TTC549 (cell line): ENCODE results near the gene ACER3.
"Not testable (repeated sequence)": the region's sequence is repeated elsewhere in the genome, so short reads cannot be mapped to it uniquely, and the experiment has no call there.

Experiments used
- FAIRE-seq: peaks from 2 replicates; lab custom pipeline; 2012; peaks lifted over from hg19 to GRCh38; lab: Jason Lieb, UNC

Gene ACER3

GRCh38 chr11:76995081-76995576, 134.4 kb downstream of the ACER3 start:
- no peak for FAIRE-seq

GRCh38 chr11:76997512-76997911, 136.8 kb downstream of the ACER3 start:
- no peak for FAIRE-seq

GRCh38 chr11:76999597-76999996, 138.9 kb downstream of the ACER3 start:
- FAIRE-seq, result no peak

DNA sequence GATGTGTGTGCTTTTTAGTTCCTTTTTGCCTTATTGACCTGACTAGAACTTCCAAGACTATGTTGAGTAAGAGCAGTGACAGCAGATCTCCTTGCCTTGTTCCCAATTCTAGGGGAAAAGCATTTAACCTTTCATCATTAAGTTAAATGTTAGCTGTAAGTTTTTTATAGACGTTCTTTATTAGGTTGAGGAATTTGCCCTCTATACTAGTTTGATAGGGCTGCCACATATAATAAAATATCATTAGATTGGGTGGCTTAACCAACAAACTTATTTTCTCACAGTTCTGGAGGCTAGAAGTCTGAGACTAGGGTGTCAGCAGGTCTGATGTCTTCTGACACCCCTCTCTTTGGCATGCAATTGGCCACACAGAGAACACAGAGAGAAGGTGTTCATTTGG, 140.9 kb downstream of the ACER3 start:
- no peak for FAIRE-seq

DNA sequence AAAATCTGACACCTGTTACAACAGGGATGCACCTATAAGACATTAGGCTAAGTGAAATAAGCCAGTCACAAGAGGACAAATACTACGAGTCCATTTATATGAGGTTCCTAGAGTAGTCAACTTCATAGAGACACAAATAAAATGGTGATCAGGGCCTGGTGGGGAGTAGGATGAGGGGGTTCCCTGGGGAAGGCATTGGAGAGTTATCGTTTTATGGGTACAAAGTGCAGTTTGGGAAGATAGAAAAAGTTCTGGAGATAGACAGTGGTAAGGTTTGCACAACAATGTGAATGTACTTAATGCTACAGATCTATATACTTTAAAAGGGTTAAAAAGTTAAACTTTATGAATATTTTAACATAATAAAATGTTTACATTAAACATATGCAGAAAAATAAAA, 142.1 kb downstream of the ACER3 start:
- FAIRE-seq, result no peak

DNA sequence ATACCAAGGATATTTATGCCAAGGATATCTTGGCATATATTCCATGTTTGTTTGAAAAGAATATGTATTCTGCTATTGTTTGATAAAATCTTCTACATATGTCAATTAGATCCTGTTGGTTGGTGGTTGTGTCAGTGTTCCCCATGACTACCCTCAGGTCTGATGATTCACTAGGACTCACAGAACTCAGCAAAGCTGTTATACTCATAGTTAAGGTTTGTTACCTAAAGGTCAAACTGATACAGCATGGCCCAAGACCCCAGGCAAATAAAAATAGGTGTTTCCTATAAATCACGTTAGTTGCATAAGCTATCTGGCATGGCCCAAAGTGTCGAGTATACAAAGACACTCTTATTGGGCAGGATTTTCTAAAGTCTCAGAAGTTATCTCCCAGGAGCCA, 143.2 kb downstream of the ACER3 start:
- no peak for FAIRE-seq

DNA sequence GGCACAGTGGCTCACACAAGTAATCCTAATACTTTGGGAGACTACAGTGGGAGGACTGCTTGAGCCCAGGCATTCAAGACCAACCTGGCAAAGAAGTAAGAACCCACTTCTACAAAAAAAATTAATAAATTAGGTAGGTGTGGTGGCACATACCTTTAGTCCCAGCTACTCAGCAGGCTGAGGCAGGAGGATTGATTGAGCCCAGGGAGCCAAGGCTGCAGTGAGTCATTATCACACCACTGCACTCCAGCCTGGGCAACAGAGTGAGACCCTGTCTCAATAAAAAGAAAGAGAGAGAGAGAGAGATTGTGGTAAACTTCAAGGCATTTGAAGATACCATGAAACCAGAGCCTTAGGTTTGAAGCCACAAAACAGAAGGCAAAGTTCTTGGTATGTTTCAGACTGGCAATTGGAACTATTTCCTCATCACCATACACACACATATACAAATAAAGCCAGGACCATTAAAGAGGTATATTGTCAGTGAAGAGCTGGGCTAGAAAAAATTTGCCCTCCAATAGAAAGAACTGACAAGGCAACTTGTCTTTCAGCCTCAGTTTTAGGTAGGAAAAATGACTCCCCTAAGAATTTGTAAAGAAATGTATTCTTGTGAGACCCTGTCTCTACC, 148.9 kb downstream of the ACER3 start:
- no peak for FAIRE-seq

GRCh38 chr11:77014669-77015068, 154.0 kb downstream of the ACER3 start:
- no peak for FAIRE-seq

- not testable (repeated sequence) for FAIRE-seq
These were observed 157.7 kb downstream of the ACER3 start for GRCh38 chr11:77018396-77018924.

DNA sequence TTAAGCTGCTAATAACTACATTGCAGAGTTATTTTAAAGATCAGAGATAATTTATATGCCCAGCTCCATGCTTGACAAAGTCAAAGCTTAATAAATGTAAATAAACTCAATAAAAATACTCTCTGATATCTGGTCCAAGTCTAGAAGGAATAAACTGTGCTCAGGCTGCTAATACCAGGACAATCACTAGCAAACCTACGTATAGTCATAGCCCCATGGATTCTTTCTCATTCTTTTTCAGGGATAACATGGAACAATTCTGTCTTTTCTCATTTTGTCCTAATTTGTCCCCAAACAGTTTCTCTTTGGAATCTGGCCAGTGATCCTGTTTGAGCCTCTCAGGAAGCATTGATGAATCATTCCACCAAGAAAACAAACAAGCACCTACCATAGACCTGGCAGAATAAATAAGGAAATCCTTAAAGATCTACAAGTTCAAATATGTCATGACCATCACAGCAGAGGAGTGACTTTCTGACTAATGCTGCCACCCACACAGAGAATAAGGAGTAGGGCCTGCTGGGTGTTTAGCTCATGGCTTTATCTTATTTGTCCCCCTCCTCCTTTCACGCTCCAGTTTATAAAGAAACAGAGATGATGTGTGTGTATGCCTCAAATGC, 159.4 kb downstream of the ACER3 start:
- FAIRE-seq, result no peak

- no peak for FAIRE-seq
These were observed 160.0 kb downstream of the ACER3 start for GRCh38 chr11:77020734-77021133.

DNA sequence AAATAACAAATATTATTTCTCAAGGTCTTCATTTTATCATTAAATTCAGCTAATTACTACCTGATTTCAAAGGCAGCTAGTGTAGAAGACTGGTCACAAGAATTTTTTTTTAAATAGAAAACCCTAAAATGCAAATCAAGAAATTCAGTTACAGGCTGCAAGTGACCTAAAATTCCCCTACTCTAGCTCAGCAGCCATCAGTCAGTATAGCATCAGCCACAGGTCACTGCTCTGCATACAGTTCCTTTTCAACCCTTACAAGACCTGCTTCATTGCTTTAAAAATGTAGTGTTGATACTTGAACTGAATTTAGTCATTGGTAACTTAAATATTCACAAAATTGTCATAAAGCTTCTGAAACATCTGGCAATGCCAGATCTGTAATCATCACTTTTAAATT, 164.0 kb downstream of the ACER3 start:
- no peak for FAIRE-seq

- no peak for FAIRE-seq
These were observed 165.5 kb downstream of the ACER3 start for GRCh38 chr11:77026221-77026620.

- no peak for FAIRE-seq
These were observed 166.0 kb downstream of the ACER3 start for GRCh38 chr11:77026743-77027142.

- FAIRE-seq, result no peak
These were observed 166.6 kb downstream of the ACER3 start for GRCh38 chr11:77027275-77027674.

DNA sequence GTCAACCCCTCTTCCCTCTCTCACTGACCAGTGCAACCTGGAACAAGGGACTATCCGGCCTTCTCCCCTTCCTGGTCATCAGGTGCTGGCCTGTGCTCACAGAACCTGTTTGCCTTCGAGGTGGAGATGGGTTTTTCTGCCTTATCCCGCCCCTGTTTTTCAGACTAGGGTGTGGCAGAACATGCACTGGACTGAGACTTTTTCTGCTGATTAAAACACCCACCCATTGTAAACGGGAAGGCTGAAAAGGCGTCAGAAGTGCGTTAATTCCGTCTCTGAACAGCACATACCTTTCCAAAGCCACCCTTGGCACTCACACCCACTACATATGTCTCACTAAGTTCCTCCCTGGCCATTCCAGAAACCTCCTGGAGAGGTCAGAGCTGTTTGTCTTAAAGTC, 169.1 kb downstream of the ACER3 start:
- no peak for FAIRE-seq

- no peak for FAIRE-seq
These were observed 170.2 kb downstream of the ACER3 start for GRCh38 chr11:77030834-77031414.

DNA sequence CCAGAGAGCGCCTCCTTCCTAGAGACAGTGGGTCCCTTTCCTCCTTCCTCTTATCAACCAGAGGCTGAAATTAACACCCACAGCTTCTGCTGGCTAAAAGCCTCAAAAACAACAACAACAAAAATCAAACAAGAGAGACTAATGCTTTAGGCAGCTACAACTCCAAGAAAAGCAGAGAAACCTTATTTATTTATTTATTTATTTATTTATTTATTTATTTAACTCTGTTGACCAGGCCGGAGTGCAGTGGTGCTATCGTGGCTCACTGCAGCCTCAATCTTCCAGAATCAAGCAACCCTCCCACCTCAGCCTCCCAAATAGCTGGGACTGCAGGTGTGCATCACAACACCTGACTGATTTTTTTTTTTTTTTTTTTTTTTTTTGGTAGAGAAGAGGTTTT, 170.9 kb downstream of the ACER3 start:
- FAIRE-seq, result no peak

- no peak for FAIRE-seq
These were observed 174.3 kb downstream of the ACER3 start for GRCh38 chr11:77035039-77035438.

GRCh38 chr11:77035580-77035979, 174.9 kb downstream of the ACER3 start:
- no peak for FAIRE-seq

GRCh38 chr11:77036398-77036797, 175.7 kb downstream of the ACER3 start:
- no peak for FAIRE-seq

GRCh38 chr11:77037057-77037456, 176.3 kb downstream of the ACER3 start:
- FAIRE-seq, result no peak

GRCh38 chr11:77038029-77038824, 177.5 kb downstream of the ACER3 start:
- no peak for FAIRE-seq
